SKM-1 treated with dmso at 0.1 percent for 144 hours (cell line): ENCODE data around the gene SEMA3F.

Source experiments
- DNase-seq: peaks from one replicate; lab custom pipeline; 2025; ENCODE audit not compliant: unreplicated experiment; lab: John Stamatoyannopoulos, UW

The SEMA3F gene

GRCh38 chr3:50132421-50133282 is 22.5 kb upstream of the SEMA3F start:
- DNase-seq: no peak

- no peak for DNase-seq
Observed at GRCh38 chr3:50133283-50133615, 21.9 kb upstream of the SEMA3F start.

DNA sequence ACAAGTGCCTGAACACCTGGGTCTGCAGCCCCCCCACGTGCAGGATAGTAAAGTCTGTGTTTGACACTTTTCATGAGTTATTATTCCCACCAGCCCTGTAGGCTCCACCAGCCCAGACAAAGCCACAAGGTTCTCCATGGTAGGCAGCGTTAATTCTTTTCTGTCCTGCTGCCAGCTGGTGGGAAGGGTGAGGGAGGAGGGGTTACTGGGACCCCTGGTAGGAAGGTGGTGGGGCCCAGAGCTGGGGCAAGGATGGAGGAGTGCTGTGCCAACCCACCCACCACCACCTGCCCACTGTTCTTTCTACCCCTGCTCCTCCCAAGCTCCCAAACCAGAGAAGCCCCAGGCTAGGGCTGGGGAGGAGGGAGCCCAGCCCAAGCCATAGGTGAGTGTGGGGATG is 20.8 kb upstream of the SEMA3F start:
- DNase-seq: no peak

GRCh38 chr3:50135964-50136363 is 19.2 kb upstream of the SEMA3F start:
- no peak for DNase-seq

- no peak for DNase-seq
Observed at GRCh38 chr3:50136714-50137405, 18.3 kb upstream of the SEMA3F start.

GRCh38 chr3:50137531-50137930 is 17.6 kb upstream of the SEMA3F start:
- no peak for DNase-seq

- peak; percentile 61 for DNase-seq
Observed at GRCh38 chr3:50138266-50139200, 16.6 kb upstream of the SEMA3F start.

GRCh38 chr3:50139308-50139707 is 15.8 kb upstream of the SEMA3F start:
- DNase-seq: no peak

- no peak for DNase-seq
Observed at GRCh38 chr3:50139718-50140423, 15.3 kb upstream of the SEMA3F start.

DNA sequence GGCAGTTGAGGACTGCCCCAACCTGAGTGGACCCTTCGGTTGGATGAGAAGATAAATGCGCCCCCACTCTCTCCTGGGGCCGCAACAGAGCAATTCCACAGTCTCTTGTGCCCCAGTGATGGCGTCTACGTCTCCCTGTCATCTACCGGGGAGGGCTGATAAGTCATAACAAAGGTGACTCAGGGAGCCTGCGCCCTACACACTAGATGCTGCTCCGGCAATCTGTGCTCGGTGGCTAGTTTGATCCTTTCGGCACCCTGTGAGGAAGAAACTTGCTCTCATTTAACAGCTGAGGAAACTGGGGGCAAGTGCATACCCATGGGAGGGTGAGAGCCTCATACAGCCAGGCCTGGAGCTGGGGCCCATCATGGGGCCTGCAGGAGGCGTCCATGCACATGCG is 14.1 kb upstream of the SEMA3F start:
- DNase-seq: no peak

DNA sequence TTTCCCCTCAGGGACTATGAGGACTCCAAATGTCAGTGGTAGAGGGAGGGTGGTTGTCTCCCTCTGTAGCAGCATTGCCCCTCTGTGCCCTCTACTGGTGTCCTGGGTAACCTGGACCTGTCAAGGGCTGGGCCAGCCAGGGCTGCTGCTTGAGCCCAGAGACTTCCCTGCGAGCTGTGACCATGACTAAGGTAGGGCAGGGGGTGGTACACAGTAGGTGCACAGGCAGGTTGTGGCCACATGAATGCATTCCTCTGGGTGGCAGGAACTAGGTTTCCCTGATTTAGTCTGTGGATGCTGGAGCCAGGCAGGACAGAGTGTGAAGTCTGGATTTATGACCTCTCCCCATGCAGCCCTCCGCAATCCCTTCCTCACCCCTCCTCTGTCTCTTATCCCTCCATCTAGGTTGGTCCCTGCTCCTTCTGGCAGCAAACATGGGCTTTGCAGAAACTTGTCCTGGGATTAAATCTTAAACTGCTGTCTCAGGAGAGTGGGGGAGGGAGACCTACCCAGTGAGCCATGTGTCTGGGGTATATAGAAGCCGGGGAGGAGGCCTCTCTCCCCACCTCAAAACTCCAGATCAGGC is 8.7 kb upstream of the SEMA3F start:
- no peak for DNase-seq

DNA sequence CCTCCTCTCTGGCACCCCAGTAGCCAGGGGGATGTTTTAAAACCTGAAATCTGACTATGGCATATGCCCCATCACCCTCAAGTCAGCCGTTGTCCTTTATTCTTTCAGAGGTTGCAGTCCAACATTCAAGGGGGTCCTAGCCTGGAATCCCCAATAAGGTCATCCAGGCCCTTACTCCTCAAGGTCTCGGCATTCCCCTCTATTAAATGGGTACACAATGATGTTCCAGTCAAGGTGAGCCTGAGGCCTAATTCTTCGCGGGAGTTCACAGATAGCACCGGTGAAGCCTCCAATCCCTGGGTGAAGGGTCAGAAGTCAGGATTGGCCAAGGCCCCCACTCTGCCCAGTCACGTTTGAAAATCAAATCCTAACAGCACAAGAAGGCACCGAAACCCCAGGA is 8.1 kb upstream of the SEMA3F start:
- DNase-seq: no peak

DNA sequence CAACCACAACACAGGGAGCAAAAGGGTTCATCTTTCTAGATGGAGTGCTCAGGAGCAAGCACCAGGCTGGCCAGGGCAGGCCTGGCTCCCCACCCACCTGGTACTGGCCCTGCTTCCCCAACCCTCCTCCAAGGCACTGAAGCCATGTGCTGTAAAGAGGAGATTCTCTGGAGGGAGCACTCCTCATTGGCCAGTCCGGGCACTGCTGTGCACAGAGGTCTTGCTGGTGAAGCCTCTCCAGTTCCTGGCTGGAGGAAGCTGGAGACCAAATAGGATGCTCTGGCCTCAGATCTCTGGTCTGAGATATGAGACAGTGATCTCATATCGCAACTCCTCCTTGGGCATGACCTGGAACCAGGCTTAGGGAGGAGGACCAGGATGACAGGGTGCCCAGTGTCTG is 7.7 kb upstream of the SEMA3F start:
- DNase-seq: no peak

GRCh38 chr3:50147861-50148260 is 7.3 kb upstream of the SEMA3F start:
- DNase-seq: no peak

- no peak for DNase-seq
Observed at GRCh38 chr3:50150404-50150750, 4.7 kb upstream of the SEMA3F start.

DNA sequence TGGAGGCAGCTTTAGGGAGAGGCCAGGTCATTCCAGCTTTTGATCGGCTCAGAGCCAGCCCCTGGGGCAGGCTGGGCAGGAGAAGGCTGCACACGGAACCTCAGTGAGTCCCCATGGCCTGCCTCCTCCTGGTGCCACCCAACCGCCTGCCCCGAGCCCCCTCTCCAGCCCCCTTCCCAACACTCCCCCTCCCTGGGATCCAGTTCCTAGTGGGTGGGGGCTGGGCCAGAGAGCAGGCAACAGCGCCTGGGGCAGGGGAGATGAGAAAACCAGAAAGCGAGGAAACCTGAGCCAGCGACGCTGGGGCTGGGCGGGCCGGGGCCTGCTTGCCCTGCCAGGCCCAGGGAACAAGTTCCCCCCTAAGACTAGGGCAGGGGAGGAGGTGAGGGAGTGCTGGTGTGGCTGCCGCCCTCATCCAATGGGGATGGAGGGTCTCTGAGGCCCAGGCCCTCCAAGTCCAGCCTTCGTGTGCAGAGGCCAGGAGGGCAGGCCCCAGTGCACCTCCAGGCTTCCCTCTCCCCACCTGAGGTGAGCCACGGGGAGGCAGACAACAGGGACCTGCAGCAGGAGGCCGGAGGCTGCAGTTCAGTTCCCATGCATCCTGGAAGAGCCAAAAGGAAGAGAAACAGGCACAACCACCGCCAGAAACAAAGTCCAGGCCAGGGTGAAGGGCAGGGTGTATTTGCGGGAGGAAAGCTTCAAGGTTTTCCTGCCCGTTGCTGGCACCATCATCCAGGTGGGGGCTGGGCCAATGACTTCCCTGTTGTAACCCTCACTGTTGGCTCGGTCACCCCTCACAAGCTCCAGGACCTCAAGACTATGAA is 4.0 kb upstream of the SEMA3F start:
- DNase-seq: no peak

DNA sequence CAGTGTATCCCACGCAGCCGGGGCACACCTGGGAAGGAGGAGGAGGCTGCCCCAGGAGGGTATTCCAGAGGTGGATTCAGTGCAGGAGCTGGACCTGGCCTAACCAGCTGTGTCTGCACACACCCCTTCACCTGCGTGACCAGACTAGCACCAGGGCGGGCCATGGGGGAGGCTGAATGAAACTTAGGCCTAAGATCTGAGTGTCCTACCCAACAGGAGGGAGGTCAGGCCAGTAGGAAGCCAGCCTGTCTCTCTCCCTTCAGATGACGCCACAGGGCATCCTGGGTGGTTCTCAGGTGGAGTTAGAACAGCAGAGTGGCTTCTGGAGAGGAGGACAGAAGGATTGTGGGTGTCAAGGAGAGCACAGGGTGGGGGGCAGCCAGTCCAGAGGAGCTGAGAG is 3.4 kb upstream of the SEMA3F start:
- DNase-seq: no peak

- no peak for DNase-seq
Observed at GRCh38 chr3:50153782-50154475, 1.2 kb upstream of the SEMA3F start.

GRCh38 chr3:50154476-50154839 is 666 bp upstream of the SEMA3F start:
- DNase-seq: no peak
